Stimulated activated CD8-positive, alpha-beta memory T cell treated with anti-CD3 and anti-CD28 coated beads, Interleukin-4, amount 100 ng/mL, for 48 hours (primary cell): ENCODE measurements around the gene PXK.
"Not testable (repeated sequence)": the region's sequence is repeated elsewhere in the genome, so short reads cannot be mapped to it uniquely, and the experiment has no call there.

Experiments used
- DNase-seq: peaks from one replicate; pipeline ENCODE4 v3.0.0-alpha.2; 2020

The PXK gene

DNA sequence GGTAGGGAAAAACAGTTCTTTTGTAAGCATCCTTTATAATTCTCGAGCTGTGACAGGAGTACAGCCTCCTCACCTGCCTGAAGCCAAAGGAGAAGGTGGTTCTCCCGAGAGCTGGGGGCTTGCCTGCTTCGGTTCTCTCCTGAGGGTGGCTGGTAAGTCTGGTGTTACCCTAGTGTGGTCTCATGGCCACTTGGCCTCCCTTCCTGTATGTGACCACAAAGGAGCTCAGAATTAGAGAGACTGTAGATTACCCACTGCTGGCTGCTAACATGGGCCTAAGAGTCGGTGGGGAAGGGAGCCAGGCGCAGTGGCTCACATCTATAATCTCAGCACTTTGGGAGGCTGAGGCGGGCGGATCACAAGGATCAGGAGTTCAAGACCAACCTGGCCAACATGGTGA, 88.3 kb downstream of the PXK start:
- DNase-seq = peak; percentile 17

DNA sequence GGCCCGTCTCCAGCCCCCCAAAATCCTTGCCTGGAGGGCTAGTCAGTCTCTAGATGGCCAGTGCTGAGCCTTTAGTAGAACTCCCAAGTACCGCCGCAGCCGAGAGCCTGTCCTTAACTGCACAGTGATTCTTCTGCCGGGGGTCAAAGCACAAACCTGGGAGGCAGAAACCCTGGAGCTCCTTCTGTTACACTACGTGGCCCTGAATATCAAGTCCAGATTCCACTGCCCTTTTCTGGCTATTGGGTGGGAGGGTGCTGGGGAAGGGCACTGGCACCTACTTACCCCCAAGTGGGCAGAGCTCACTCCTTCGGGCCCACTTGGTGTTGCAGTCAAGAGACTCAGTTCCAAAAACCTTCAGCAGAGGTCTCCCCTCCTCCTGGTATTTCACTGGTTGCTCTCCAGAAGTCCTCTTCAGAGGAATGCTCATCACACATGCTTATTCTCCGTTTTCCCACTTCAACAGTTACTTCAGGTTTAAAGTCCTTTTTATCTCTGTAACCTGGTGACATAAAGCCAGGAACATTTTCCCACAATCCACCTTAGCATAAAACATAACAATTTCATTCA, 90.1 kb downstream of the PXK start:
- DNase-seq = peak; percentile 20

DNA sequence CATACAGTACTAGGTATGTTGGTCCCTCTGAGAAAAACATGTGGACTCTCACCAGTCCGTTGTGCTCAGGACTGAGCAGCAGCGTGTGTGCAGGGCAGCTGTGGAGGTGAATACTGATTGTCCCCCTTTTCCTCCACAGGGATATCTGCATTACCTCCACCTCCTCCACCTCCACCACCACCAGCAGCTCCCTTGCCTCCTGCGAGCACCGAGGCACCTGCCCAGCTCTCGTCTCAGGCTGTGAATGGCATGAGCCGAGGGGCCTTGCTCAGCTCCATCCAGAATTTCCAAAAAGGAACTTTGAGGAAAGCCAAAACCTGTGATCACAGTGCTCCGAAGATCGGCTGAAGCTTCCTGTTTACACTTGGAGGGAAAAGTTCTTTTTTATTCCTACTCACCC, 91.9 kb downstream of the PXK start:
- no peak for DNase-seq

DNA sequence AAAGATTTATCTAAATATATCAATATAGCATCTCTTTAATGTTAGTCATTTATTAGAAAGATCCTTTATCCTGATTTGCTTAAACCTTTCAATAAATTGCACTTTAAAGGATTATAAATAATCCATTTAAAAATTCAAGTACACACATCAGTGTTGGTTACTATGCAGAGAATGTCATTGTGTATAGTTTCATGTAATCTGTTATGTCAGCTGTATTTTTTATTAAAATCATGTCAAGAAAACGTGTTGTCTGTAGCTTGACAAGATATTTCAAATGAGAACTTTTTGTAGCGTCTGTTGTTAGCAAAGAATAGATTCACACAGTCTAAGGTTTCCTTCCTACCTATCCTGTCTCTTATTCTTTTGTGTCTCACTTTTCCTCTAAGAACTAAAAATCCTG, 93.1 kb downstream of the PXK start:
- no peak for DNase-seq

DNA sequence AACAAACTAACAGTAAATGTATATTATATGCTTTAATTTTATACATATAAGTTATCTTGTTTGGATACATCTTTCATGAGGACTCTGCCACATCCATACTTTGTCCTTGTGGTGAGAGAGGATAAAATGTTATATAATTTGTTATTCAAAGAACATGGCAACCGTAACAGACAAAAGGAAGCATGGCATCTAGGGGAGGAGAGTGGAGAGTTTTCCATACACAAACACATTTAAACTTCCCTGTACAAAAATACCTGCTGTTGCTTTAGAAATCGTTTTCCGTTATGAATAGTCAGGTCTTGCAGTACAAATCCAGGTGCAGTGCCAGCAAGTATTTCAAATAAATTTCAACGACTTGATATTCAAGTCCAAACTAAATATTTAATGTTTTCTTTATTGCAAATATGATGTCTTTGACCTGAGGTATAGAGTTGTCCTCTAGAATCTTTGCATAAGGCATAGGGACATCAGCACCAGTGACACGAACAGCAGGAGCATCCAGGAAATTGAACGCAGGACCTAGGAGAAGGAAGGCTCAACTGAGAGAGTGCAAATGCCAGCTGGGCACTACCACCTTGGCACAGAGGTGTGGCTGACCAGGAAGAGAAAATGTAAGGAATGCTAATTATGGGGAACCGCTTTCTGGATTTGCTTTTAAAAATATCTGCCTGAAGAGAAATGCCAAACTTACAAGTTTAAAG, 95.1 kb downstream of the PXK start:
- DNase-seq = no peak

DNA sequence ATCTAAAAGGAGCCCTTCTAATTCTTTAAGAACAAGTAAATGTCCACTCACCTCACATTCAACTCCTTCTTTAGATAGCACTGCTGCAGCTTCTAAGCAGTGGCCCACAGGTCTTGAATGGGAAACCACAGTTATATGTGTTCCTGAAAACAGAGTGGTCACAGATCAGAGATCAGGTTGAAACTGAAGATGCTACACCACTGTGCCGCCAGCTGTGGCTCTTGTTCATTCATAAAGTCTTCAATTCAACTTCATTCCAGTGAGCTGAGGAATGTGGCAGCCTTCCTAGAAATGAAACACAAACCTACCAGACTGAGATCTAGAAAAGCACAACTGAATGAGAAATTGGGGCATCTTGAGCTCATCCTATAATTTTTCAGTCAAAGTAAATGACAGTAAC, 97.0 kb downstream of the PXK start:
- no peak for DNase-seq

DNA sequence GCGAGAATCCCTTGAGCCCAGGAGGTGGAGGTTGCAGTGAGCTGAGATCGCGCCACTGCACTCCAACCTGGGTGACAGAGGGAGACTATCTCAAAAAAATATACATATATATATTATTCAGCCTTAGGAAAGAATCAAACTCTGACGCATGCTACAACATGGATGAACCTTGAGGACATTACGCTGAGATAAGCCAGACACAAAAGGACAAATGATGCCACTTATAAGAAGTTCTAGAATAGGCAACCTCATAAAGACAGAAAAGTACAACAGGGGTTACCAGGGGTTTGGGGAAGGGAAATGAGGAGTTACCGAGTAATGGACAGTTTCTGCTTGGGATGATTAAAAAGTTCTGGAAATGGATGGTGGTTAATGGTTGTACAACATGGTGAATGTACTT, 100.2 kb downstream of the PXK start:
- DNase-seq = no peak

DNA sequence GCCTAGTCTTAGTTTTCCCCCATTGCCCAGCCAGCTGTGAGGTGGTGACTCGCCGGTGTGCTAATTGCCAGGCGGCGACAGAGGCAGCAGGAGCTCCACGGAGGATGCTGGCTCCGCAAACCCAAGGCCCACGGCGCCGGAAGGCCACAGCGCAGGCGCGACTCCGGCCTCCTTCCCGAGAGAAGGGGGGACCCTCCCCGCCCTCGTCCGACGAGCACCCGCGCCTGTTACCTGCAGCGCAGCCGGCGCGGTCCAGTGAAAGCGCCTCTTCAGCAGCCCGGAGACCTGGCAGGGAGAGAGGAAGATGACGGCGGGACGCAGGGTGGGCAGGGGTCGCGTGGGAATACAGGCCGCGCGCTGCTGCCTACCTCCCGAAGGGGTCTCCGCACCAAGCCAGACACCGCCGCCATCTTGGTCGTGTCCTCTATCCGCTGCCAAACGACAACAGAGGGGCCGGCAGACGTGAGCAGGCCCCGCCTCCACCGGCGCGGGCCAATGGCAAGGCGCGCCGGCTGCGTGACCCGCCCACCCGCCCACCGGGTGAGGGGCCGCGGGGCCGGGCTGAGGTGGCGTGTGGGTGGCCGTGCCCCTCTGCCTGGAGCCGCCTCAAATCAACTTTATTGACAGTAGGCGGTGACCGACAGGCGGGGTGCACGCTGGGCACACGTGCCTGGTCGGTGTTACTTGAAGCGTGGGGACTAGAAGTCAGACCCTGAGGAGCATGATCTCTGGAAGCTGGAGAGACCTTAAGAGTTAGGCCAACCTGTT, 100.9 kb downstream of the PXK start, which contains the start of gene PDHB:
Gene PDHB, minus strand, starts transcription at position 433 of the 768 bp plus-strand sequence. Its CDS starts 23 bp downstream, at position 410.
- DNase-seq = peak; percentile 92

DNA sequence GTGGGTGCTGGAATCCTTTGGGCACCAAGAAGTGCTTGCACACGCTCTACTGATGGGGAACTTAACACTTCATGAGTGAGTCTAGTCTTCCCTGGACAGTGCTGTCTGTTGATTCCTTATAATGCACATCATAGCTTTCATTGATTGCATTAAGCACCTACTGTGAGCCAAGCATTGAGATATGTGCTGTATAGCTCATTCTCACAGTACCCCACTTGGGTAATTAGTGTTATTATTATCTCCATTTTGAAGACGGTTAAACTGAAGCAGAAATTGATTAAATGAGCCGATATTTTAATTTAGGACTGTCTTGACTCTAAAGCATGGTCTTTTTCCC, 101.4 kb downstream of the PXK start:
- DNase-seq = no peak

DNA sequence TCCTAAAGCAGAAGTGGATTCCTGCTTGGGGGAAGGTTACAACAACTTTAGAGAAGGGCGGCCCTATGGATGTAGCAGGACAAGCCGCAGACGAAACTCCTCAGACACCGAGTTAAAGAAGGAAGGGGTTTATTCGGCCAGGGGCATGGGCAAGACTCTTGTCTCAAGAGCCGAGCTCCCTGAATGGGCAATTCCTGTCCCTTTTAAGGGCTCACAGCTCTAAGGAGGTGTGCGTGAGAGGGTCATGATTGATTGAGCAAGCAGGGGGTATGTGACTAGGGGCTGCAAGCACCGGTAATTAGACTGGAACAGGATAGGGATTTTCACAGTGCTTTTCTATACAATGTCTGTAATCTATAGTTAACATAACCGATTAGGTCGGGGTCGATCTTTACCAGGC, 101.8 kb downstream of the PXK start:
- no peak for DNase-seq

DNA sequence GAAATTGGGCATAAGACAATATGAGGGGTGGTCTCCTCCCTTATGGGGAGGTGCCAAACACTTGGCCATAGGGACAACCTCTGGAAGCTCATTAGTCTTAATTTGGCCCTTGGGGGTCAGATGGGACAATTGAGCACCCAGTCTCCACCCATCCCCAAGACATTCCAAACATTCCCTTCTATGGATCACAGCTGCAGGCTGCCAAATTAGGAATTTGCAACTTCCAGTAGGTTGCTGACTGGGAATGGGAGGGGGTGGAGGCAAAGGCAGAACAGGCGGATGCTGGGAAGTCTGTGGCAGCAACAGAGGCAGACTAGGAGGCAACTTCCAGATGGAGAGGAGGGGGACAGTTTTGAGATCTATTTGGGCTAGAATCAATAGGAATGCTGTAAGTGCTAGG, 102.3 kb downstream of the PXK start:
- DNase-seq = no peak

DNA sequence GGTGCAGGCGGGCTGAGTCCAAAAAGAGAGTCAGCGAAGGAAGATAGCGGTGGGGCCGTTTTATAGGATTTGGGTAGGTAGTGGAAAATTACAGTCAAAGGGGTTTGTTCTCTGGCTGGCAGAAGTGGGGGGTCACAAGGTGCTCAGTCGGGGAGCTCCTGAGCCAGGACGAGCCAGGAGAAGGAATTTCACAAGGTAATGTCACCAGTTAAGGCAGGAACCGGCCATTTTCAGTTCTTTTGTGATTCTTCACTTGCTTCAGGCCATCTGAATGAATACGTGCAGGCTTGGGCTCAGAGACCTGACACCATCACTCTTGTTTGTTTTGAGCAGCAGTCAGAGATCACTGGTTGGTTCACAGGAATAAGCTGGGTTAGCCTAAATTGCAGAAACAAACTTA, 104.6 kb downstream of the PXK start:
- DNase-seq = not testable (repeated sequence)

DNA sequence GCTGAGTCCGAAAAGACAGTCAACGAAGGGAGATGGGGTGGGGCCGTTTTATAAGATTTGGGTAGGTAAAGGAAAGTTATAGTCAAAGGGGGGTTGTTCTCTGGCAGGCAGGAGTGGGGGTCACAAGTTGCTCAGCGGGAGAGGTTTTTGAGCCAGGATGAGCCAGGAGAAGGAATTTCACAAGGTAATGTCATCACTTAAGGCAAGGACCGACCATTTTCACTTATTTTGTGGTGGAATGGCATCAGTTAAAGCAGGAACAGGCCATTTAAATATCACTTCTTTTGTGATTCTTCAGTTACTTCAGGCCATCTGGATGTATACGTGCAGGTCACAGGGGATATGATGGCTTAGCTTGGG, 108.3 kb downstream of the PXK start:
- DNase-seq = not testable (repeated sequence)

DNA sequence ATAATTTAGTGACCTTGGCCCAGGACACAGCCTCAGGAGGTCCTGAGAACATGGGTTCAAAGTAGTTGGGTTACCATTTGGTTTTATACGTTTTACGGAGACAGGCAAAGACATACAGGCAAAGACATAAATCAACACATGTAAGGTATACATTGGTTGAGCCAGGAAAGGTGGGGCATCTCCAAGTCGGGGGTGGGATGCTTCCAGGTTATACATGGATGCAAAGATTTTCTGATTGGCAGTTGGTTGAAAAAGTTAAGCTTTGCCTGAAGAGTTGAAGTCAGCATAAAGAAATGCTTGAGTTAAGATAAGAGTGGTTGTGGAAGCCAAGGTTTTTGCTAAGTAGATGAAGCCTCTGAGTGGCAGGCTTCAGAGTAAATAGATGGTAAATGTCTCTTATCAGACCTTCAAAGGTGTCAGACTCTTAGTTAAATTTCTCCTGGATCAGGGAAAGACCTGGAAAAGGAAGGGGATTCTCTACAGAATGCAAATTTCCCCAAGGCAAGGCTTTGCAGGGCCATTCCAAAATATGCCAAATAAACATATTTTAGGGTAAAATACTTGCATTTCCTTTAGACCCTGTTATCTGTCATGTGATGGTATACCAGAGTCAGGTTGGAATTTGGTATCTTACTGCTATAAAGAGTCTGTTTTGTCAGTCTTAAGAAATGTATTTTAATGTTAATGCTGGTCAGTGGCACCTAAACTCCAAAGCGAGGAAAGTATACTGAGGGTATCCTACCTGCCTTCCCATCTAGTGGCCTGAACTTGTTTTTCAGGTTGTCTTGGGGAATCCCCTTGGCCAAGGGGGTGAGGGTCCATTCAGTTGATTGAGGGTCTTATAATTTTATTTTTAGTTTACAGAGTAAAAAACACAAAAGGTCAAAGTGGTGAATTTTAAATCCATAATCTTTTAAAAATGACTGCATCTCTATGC, 109.1 kb downstream of the PXK start:
- no peak for DNase-seq

DNA sequence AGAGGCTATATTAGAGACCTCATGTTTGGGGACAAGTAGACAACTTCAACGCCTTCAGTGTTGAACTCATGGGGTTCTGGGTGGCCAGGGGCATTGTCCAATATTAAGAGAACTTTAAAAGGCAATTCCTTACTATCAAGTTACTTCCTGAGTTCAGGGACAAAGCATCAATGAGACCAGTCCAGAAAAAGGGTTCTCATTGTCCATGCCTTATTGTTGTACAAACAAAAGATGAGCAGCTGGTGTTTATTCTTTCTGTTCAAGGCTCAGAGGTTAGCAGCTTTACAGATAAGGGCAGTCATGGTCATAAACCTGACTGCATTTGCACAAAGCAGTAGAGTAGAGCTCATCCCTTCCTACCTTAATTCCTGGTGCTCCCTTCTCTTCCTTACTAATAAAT, 119.5 kb downstream of the PXK start:
- no peak for DNase-seq

DNA sequence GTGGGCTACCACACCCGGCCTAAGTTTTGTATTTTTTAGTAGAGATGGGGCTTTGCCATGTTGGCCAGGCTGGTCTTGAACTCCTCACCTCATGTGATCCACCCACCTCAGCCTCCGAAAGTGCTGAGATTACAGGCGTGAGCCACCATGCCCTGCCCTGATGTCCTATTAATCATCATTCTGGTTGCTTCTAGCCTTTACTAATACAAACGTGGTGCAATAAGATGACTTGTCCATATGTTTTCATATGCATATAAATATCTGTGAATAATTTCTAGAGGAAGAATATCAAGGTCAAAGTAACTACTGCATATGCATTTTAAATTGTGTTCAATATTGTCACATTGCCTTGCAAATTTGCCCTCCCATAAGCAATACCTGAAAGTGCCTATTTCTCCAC, 126.5 kb downstream of the PXK start:
- no peak for DNase-seq

DNA sequence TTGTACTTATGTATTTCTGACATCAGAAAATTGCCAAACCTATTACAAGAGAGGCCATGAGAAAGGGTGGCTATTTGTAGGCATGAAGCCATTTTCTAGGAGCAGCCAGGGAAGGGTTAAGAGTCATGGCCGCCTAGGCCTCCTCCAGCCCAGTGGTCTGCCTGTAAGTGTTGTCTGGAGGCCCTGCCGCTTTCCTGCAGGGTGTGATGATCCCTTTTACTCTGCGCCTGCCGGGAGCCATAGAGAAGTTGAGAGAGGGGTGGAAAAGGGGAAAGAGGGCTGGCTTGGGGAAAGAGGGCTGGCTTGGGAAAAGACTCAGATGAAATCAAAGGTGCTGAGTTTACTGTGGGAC, 130.1 kb downstream of the PXK start:
- DNase-seq = no peak

DNA sequence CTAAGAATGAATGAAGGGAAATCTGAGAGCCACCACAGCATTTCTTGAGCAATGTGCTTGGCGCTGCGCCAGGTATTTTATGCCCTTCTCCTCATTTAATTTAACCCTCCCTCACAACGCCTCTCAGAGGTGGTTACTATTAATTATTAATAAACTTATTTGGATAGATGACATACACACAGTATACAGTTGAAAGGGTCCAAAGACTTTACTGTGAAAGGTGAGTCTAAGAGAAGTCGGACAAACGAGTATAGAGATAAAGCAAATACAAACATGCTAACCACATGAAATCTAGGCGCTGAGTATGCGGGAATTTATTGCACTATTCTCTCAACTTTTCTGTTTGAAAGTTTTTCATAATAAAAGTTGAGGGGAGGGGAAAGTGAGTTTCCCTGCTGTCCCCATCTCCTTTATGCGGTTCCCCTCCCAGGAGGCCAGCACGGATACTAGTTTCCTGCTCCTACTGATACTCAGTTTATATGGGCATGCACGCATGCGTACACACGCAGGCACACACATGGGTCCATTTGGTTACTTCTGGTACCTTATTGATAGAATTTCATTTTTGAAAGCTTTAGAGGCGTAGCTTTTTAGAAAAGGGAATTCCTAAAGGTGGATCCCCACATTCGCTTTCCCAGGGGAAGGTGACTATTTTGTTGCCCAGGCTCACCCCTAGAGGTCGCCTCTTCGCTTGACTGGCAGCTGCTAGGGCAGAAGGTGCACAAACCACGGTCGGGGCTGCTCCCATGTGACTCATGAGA, 130.7 kb downstream of the PXK start:
- peak; percentile 86 for DNase-seq

DNA sequence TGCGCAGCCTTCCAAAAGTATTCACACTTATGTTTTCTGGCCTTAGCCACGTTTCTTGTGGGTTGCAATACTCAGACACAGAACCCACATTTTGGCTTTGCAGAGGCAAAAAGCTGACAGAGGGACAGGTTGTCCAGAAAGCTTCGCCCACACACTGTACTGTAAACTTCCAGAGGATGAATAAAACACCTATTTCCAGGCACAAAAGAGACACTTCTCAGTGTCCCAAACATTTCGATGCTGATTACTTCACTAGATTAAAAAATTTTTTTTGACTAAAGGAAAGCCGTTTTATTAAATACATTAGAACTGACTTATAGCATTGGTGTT, 131.2 kb downstream of the PXK start:
- DNase-seq = no peak

DNA sequence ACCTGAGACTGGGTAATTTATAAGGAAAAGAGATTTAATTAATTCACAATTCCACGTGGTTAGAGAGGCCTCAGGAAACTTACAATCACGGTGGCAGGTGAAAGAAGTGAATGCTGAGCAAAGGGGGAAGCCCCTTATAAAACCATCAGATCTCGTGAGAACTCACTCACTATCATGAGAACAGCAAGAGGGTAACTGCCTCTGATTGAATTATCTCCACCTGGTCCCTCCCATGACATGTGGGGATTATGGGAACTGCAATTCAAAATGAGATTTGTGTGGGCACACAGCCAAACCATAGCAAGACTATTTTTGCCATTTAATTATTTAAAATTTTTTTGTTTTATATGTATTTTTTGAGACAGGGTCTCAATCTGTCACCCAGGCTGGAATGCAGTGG, 132.2 kb downstream of the PXK start:
- DNase-seq = peak; percentile 32

DNA sequence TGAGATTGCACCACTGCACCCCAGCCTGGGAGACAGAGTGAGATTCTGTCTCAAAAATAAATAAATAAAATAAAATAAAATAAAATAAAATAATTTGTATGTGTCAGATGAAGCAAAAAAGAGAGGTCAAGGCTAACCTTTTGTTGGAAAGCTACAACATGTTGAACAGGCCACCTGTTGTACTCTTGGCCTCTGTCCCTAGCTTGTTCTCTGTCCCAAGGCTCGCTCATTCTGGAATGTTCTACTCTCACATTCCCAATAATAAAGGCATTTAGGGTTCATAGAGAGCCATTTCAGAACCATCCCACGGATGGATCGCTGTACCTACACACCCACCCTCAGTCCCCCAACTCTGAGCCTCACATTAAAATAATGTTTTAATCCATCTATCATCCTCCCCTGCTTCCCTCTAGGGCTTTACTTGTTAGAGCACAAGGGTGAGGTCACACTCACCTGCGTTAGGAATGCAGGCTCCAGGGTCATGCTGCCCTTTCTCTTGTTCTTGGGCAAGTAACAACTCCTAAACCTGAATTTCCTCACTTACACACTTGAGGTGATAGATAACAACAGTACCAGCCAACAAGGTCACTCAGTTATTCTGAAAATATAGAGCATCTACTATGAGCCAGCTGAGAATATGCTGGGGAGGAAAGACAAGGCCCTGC, 134.3 kb downstream of the PXK start:
- DNase-seq = no peak

DNA sequence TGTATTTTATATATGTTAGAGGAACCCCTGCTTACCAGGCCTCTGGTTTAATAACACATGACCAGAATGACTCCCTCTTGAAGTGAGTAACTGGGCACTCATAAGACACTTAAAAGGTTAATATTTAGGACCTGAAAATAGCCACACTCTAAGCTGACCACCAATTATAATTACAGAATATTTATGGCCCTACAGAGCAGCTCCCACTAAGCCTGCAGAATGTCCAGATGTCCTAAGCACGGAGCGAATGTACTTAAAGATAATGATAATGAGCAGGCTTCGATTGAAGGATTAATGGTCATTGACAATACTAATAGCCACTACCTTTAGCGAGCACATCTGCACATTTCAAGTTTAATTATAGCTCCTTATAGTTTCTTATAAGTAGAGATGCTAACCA, 136.4 kb downstream of the PXK start:
- DNase-seq = no peak
